Body of pancreas (tissue), 4 donors: ENCODE measurements around the gene NF1. TPM values are rescaled to one million over a fixed set of nuclear protein-coding genes. Genes with fewer than 3 reads are reported as not detected.
A peak's percentile ranks its signal among the peaks of the same experiment; 100 is the strongest.

Experiments used
- ATAC-seq: fragments of 150-250 bp; one replicate; pipeline ENCODE4 v1.9.1; 2016
- DNase-seq, 4 donors: peaks; one replicate each; pipeline ENCODE4 v3.0.0-alpha.2; 2019
- H3K27ac ChIP-seq, 4 donors: fragments of 200-600 bp; sonication (generic); 1 replicate in 3 of 4; 2 replicates in 1 of 4; pipeline versions ENCODE4 v1.5.1 to v1.6.1; 2016 to 2019; ENCODE audit warnings: mild to moderate bottlenecking in 1 of 4, mixed read lengths in 1 of 4, moderate library complexity in 1 of 4
- H3K27me3 ChIP-seq, 2 donors: fragments of 200-600 bp; sonication (generic); one replicate each; pipeline ENCODE4 v1.6.0; 2016; ENCODE audit warnings: mild to moderate bottlenecking in 1 of 2
- H3K36me3 ChIP-seq, 2 donors: fragments of 200-600 bp; sonication (generic); replicated peaks in 1 of 2; 2 replicates each; pipeline ENCODE4 v1.5.1; 2016; ENCODE audit warnings: low read depth in 2 of 2; ENCODE audit not compliant: insufficient read depth in 1 of 2
- H3K4me1 ChIP-seq: fragments of 200-600 bp; sonication (generic); one replicate; pipeline ENCODE4 v1.6.0; 2016
- H3K4me3 ChIP-seq, 2 donors: fragments of 200-600 bp; sonication (generic); 1 replicate in 1 of 2; 2 replicates in 1 of 2; pipeline ENCODE4 v1.5.1; 2016 to 2019
- H3K9me3 ChIP-seq, 3 donors: fragments of 200-600 bp; sonication (generic); 1 replicate in 2 of 3; 2 replicates in 1 of 3; pipeline ENCODE4 v1.5.1; 2016
- CTCF ChIP-seq, 7 experiments: fragments of 450-650 bp in 4 of 7; fragments of 200-600 bp in 3 of 7; sonication (generic) in 3 of 7; IDR thresholded peaks; one replicate each; pipeline ENCODE4 v1.5.1; 2016 to 2019; ENCODE audit warnings: antibody characterized with exemption in 7 of 7
- POLR2A ChIP-seq, 3 donors: fragments of 450-650 bp; IDR thresholded peaks; one replicate each; pipeline ENCODE4 v1.6.1; 2016; ENCODE audit warnings: antibody characterized with exemption in 3 of 3, mild to moderate bottlenecking in 2 of 3
- WGBS, 2 donors: methylation state at CpG; one replicate each; pipeline ENCODE4 v1.1.5; 2017; 5-methylcytosine and 5-hydroxymethylcytosine counted together
- intact Hi-C: fragments of 100-400 bp; cut with DNase I; formaldehyde crosslinking; loops from one replicate; pipeline ENCODE4 v1.15.1; 2023
- total RNA-seq, 2 donors: library from RNA; depleted of rRNA; stranded (reverse); fragments of >200 nt; gene quantifications; one replicate each; pipeline ENCODE4 v1.1.0, GENCODE V29; 2016

NF1 gene
- total RNA-seq, 2 donors from 2014 or later: 54.7 to 57.1 TPM

GRCh38 chr17:31093866-31094599 is 744 bp upstream of the NF1 start:
- no peak for TF ChIP-seq POLR2A (IDR thresholded peaks at IDR 0.05)
- no peak for TF ChIP-seq CTCF (IDR thresholded peaks at IDR 0.05)
- H3K4me3 ChIP-seq: peak overlapping the region in 1 of 2 donors; percentile 78
- peaks cover 16% of the 10 kb centered on the region for H3K4me1 ChIP-seq
- no peaks in the 10 kb centered on the region for H3K27me3 ChIP-seq
- intact Hi-C loops: no loop called here
- DNase-seq (peak; percentile 30 to 56 (median 38)), ATAC-seq (peak; percentile 2)
- peak overlapping the region; percentile 92 to 96 (median 95) for H3K27ac ChIP-seq
- WGBS, 2 donors: 11 to 14% methylated on average over 13 to 17 of the region's 17 CpGs
- no peaks in the 10 kb centered on the region for H3K9me3 ChIP-seq
- no peaks in the 10 kb centered on the region for H3K36me3 ChIP-seq

- H3K27me3 ChIP-seq: no peaks in the 10 kb centered on the region
- peaks cover 16% of the 10 kb centered on the region for H3K4me1 ChIP-seq
- H3K27ac ChIP-seq: peak overlapping the region; percentile 92 to 96 (median 95)
- peak; percentile 27 for ATAC-seq
- intact Hi-C loops: no loop called here
- peak overlapping the region; percentile 78 to 100 for H3K4me3 ChIP-seq
- 0 to 1% methylated on average over 37 to 43 of the region's 45 CpGs for WGBS, 2 donors
- H3K36me3 ChIP-seq: no peaks in the 10 kb centered on the region
- TF ChIP-seq POLR2A (IDR thresholded peaks at IDR 0.05): no peak
- TF ChIP-seq CTCF (IDR thresholded peaks at IDR 0.05): no peak
- peak; percentile 43 to 63 (median 58) for DNase-seq
- H3K9me3 ChIP-seq: no peaks in the 10 kb centered on the region
These were observed 694 bp downstream of the NF1 start for GRCh38 chr17:31095236-31096105.

- no peak for ATAC-seq
- Histone ChIP-seq H3K9me3 (no peaks in the 10 kb centered on the region), H3K4me1 (peaks cover 16% of the 10 kb centered on the region), H3K36me3 (no peaks in the 10 kb centered on the region), H3K4me3 (peak overlapping the region in 1 of 2 donors; percentile 100), H3K27ac (peak overlapping the region in 3 of 4 donors; percentile 92 to 96 (median 94)), H3K27me3 (no peaks in the 10 kb centered on the region)
- intact Hi-C loops: no loop called here
- no peak for DNase-seq
- TF ChIP-seq CTCF (IDR thresholded peaks at IDR 0.05) (no peak), POLR2A (IDR thresholded peaks at IDR 0.05) (no peak)
- WGBS, 2 donors: 5 to 6% methylated on average over 5 of the region's 5 CpGs
These were observed 1.3 kb downstream of the NF1 start for GRCh38 chr17:31096106-31096436.

- H3K4me3 ChIP-seq: no peak overlapping the region
- H3K27ac ChIP-seq: no peak overlapping the region
- H3K4me1 ChIP-seq: peaks cover 13% of the 10 kb centered on the region
- H3K36me3 ChIP-seq: no peaks in the 10 kb centered on the region
- 71 to 84% methylated on average over 3 of the region's 3 CpGs for WGBS, 2 donors
- no peaks in the 10 kb centered on the region for H3K9me3 ChIP-seq
- no peak for DNase-seq
- no peak for ATAC-seq
- H3K27me3 ChIP-seq: no peaks in the 10 kb centered on the region
- no peak for TF ChIP-seq CTCF (IDR thresholded peaks at IDR 0.05)
- no peak for TF ChIP-seq POLR2A (IDR thresholded peaks at IDR 0.05)
- intact Hi-C loops: no loop called here
These were observed 4.2 kb downstream of the NF1 start for GRCh38 chr17:31099016-31099415.
